Measurements from ENCODE around the gene TLK2.

TLK2 gene

DNA sequence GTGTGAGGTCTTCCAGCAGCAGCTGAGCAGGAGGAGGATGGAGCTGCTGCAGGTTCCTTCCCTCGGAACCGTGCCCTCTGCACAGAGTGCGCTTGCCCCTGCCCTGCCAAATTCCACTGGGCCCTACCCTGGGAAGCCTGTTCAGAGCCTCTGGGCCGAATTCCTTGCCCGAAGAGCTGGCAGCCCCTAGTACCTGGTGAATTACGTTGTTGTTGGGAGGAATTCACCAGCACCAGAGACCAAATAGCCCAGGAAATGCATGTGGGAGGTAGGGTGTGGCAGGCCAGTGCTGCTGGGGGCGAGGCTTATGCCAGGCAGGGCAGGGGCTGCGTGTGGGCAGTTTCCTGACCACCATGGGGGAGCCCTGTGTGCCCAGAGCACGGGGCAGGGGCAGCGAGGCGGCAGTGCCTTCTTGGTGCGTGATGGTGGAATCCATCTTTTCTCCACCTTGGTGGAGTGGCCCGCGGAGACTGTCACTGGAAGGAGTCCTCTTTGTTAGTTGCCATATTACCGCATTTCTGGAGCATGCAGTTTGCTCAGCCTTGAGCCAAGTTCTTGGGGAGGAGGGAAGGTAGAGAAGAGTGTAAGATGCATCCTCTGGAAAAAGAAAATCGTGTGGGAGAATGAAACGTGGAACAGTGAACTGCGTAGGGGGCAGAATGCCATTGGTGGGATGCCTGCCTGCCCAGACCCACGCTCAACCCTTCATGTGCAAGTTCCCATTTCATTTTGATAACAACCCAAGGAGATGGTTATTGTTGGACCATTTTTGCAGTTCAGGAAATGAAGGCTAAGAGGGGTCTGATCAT lies 151.1 kb downstream of the TLK2 start:
- in situ Hi-C loops (cut with HindIII; ENCODE audit: low pct_ligation_motif_present, low sequenced_read_pairs), result no loop called here
- H3K27me3 ChIP-seq (replicated peaks), result no peaks in the 10 kb centered on the region
- H3K4me3 ChIP-seq (ENCODE audit: low read depth, low read length), result peak overlapping the region; percentile 87
- peak overlapping the region; percentile 89 for H3K27ac ChIP-seq
- no peak for DNase-seq
- TF ChIP-seq, protein P1, sequence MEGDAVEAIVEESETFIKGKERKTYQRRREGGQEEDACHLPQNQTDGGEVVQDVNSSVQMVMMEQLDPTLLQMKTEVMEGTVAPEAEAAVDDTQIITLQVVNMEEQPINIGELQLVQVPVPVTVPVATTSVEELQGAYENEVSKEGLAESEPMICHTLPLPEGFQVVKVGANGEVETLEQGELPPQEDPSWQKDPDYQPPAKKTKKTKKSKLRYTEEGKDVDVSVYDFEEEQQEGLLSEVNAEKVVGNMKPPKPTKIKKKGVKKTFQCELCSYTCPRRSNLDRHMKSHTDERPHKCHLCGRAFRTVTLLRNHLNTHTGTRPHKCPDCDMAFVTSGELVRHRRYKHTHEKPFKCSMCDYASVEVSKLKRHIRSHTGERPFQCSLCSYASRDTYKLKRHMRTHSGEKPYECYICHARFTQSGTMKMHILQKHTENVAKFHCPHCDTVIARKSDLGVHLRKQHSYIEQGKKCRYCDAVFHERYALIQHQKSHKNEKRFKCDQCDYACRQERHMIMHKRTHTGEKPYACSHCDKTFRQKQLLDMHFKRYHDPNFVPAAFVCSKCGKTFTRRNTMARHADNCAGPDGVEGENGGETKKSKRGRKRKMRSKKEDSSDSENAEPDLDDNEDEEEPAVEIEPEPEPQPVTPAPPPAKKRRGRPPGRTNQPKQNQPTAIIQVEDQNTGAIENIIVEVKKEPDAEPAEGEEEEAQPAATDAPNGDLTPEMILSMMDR (IDR thresholded peaks at IDR 0.05; ENCODE audit: low read depth, low read length, missing control alignments), result no peak
- H3K36me3 ChIP-seq (replicated peaks), result peaks cover 17% of the 10 kb centered on the region

DNA sequence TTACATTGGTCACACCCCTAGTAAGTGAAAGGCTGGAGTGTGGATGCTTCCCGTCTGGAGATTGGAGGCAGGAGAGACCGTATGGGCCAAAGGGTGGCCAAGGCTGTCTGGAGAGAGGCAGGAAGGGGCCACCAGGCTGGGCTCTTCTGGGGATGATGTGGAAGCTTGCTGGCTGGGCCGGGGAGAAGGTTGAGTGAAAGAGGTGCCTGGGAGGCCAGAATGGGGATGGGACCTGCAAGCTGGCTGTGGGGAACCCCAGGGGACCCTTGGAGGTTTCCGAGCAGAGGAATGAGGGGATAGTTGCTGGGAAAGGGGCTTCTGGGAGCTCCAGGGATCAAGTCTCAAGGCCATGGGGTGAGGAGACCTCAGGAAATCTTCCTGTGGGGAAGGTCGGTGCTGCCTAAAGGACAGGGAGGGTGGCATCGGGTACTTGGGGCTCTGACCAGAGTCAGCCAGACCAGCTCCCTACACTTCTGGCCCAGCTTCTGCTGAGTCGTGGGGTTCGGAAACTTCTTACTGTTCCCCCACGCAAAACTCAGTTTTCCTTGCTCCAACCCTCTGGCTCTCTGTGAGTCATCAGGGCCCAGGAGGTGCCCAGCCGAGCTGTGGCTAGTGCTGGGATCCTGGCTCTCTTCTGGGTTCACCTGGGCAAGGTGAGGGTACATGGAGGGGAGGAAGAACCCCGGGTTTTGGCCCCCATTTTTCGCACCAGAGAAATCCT lies 151.9 kb downstream of the TLK2 start:
- H3K27me3 ChIP-seq (replicated peaks), result no peaks in the 10 kb centered on the region
- in situ Hi-C loops (cut with HindIII; ENCODE audit: low pct_ligation_motif_present, low sequenced_read_pairs), result no loop called here
- H3K36me3 ChIP-seq (replicated peaks), result peaks cover 17% of the 10 kb centered on the region
- peak overlapping the region; percentile 87 for H3K4me3 ChIP-seq (ENCODE audit: low read depth, low read length)
- no peak for DNase-seq
- H3K27ac ChIP-seq, result no peak overlapping the region
- TF ChIP-seq, protein P1 (IDR thresholded peaks at IDR 0.05; ENCODE audit: low read depth, low read length, missing control alignments), result no peak

DNA sequence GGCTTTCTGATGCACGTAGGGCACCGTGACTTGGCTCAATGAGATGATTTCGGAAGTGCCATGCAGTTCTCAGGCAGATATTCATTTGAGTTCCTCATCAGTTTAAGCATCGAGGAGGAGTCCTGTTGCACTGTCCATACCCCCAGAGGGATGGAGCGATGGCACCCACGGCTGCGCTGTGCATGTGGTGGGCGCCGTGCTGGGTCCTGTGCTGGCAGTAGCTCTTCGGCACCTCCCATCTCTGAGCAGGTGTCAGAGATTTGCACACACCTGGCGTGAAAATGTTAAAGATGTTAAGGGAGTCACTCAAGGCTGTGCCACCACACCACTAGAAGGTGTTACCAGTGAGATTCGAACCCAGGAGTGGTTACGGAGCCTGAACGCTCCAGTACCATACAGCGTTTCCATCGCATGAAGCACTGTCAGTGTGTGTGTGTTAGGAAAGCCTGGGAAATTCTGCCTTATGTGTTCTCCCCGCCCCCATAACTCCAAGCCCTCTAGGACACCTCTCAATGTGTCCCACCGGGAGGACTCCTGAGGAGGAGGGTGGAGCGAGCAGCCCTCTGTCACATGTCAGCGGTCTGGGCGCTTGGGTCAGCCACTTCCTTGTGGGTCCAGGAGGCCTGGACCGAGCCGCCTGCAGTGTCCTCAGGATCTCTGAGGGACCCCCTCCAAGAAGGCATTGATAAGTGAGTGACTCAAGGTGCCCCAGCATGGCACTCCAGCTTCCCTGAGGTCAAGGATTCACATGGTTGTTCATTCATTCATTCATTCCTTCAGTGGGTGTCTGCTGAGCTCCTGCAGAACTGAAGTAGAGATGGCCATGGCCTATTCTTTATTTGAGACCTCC lies 152.7 kb downstream of the TLK2 start:
- Histone ChIP-seq H3K4me3 (ENCODE audit: low read depth, low read length) (no peak overlapping the region), H3K27me3 (replicated peaks) (no peaks in the 10 kb centered on the region), H3K27ac (no peak overlapping the region), H3K36me3 (replicated peaks) (peaks cover 17% of the 10 kb centered on the region)
- TF ChIP-seq, protein P1 (IDR thresholded peaks at IDR 0.05; ENCODE audit: low read depth, low read length, missing control alignments), result no peak
- no peak for DNase-seq
- in situ Hi-C loops (cut with HindIII; ENCODE audit: low pct_ligation_motif_present, low sequenced_read_pairs), result no loop called here

DNA sequence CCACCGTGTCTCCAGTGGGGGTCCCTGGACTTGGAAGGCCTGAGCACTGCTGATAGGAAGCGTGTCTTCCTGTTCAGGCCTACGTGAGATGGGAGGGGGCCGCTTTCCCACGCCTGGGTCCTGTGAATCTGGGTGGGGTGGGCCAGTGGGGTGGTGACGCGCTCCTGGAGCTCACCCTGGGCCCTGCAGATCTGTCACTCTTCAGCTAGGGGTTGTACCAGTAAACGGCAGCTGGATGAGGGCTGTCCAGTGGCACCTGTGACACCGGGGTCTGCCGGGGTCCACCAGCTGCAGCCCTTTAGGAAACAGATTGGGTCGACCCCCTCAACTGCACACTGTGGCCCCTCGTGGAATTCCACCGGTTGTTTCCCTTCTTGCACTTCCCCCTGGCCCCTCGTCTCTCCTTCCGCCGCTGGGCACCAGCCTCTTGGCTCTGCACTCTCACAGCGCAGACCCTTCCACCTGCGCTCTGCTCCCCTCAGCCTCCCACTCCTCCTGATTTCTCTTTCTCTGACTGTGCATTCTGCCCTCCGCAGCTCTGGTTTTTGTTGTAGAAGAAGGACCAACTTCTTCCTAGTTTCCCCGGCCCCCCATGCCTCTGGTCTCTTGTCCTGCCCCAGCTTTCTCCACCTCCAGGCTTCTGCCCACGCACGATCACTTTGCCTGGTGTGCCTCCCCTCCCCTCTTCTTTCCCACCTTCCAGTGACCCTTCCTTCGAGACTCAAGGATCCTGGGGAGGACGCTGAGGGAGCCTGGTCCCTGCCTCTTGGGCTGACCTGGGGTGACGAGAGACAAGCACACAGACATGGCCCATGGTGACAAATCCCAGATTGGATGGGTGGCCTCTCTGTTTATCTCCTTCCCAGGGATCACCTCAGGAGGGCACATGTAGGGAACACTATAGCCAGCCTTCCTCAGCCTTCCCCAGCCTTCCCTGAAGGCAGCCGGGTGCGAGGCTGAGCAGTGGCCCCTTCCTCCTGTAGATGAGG lies 153.6 kb downstream of the TLK2 start:
- H3K27me3 ChIP-seq (replicated peaks), result no peaks in the 10 kb centered on the region
- in situ Hi-C loops (cut with HindIII; ENCODE audit: low pct_ligation_motif_present, low sequenced_read_pairs), result no loop called here
- no peak overlapping the region for H3K4me3 ChIP-seq (ENCODE audit: low read depth, low read length)
- H3K36me3 ChIP-seq (replicated peaks), result peaks cover 24% of the 10 kb centered on the region
- no peak for DNase-seq
- no peak overlapping the region for H3K27ac ChIP-seq
- TF ChIP-seq, protein P1 (IDR thresholded peaks at IDR 0.05; ENCODE audit: low read depth, low read length, missing control alignments), result no peak

DNA sequence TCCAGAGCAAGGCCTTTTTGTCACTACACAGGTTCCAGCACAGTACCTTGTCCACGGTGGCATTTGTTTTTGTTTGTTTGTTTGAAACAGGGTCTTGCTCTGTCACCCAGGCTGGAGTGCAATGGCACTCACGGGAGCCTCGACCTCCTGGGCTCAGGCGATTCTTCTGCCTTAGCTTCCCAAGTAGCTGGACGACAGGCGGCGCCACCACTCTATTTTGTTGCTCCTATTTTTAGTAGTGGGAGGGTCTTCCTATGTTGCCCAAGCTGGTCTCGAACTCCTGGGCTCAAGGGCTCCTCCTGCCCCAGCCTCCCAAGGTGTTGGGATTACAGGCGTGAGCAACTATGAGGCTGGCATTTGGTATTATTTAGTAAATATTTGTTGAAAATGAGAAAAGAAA lies 159.2 kb downstream of the TLK2 start:
- in situ Hi-C loops (cut with HindIII; ENCODE audit: low pct_ligation_motif_present, low sequenced_read_pairs), result no loop called here

More for the DNA sequence above, 159.2 kb downstream of the TLK2 start:
- DNase-seq, result no peak
- Histone ChIP-seq H3K36me3 (replicated peaks) (peaks cover 29% of the 10 kb centered on the region), H3K4me3 (ENCODE audit: low read depth, low read length) (no peak overlapping the region), H3K27ac (no peak overlapping the region), H3K27me3 (replicated peaks) (no peaks in the 10 kb centered on the region)
- TF ChIP-seq, protein P1 (IDR thresholded peaks at IDR 0.05; ENCODE audit: low read depth, low read length, missing control alignments), result peak; percentile 22
